Measurements from ENCODE around the gene SLC22A8.
"Not testable (repeated sequence)": the region's sequence is repeated elsewhere in the genome, so short reads cannot be mapped to it uniquely, and the experiment has no call there.

The SLC22A8 gene

GRCh38 chr11:63015521-63016215 is at the start of gene SLC22A8:
TSS of gene SLC22A8 (minus strand) at chr11:63015841. CDS start at chr11:63014958, 883 bp downstream.
- no peak for DNase-seq (ENCODE audit: low read depth in 2 of 2)

GRCh38 chr11:63046203-63046602 is 30.6 kb upstream of the SLC22A8 start:
- not testable (repeated sequence) for DNase-seq (ENCODE audit: low read depth in 2 of 2)

- DNase-seq (ENCODE audit: low read depth in 2 of 2): no peak
Observed at GRCh38 chr11:63042596-63042995, 27.0 kb upstream of the SLC22A8 start.

- DNase-seq (ENCODE audit: low read depth in 2 of 2): no peak
Observed at GRCh38 chr11:63032457-63032856, 16.8 kb upstream of the SLC22A8 start.

GRCh38 chr11:63023841-63024648 is 8.4 kb upstream of the SLC22A8 start:
- DNase-seq (ENCODE audit: low read depth in 2 of 2): peak; percentile 65 to 66

- DNase-seq (ENCODE audit: low read depth in 2 of 2): no peak
Observed at GRCh38 chr11:63023222-63023814, 7.7 kb upstream of the SLC22A8 start.

GRCh38 chr11:63022441-63022840 is 6.8 kb upstream of the SLC22A8 start:
- no peak for DNase-seq (ENCODE audit: low read depth in 2 of 2)

- DNase-seq (ENCODE audit: low read depth in 2 of 2): no peak
Observed at GRCh38 chr11:63020671-63021291, 5.1 kb upstream of the SLC22A8 start.

- no peak for DNase-seq (ENCODE audit: low read depth in 2 of 2)
Observed at GRCh38 chr11:63019506-63019905, 3.9 kb upstream of the SLC22A8 start.

GRCh38 chr11:63017306-63017974 is 1.8 kb upstream of the SLC22A8 start:
- DNase-seq (ENCODE audit: low read depth in 2 of 2): no peak

GRCh38 chr11:63014408-63015055 is 1.1 kb downstream of the SLC22A8 start:
- no peak for DNase-seq (ENCODE audit: low read depth in 2 of 2)

- no peak for DNase-seq (ENCODE audit: low read depth in 2 of 2)
Observed at GRCh38 chr11:63012839-63013238, 2.8 kb downstream of the SLC22A8 start.

GRCh38 chr11:63012430-63012829 is 3.2 kb downstream of the SLC22A8 start:
- no peak for DNase-seq (ENCODE audit: low read depth in 2 of 2)

GRCh38 chr11:63010934-63011439 is 4.7 kb downstream of the SLC22A8 start:
- DNase-seq (ENCODE audit: low read depth in 2 of 2): no peak

- DNase-seq (ENCODE audit: low read depth in 2 of 2): no peak
Observed at GRCh38 chr11:63007920-63008319, 7.7 kb downstream of the SLC22A8 start.

GRCh38 chr11:63001456-63001855 is 14.2 kb downstream of the SLC22A8 start:
- DNase-seq (ENCODE audit: low read depth in 2 of 2): no peak

- DNase-seq (ENCODE audit: low read depth in 2 of 2): no peak
Observed at GRCh38 chr11:62999649-63000048, 16.0 kb downstream of the SLC22A8 start.

GRCh38 chr11:62999156-62999555 is 16.5 kb downstream of the SLC22A8 start:
- DNase-seq (ENCODE audit: low read depth in 2 of 2): no peak

- no peak for DNase-seq (ENCODE audit: low read depth in 2 of 2)
Observed at GRCh38 chr11:62996271-62996670, 19.4 kb downstream of the SLC22A8 start.

GRCh38 chr11:62994775-62995174 is 20.9 kb downstream of the SLC22A8 start:
- DNase-seq (ENCODE audit: low read depth in 2 of 2): no peak

GRCh38 chr11:62988276-62988675 is 27.4 kb downstream of the SLC22A8 start:
- no peak for DNase-seq (ENCODE audit: low read depth in 2 of 2)
